H1 (cell line): ENCODE measurements around the gene SLC6A20. TPM values are rescaled to one million over a fixed set of nuclear protein-coding genes. Genes with fewer than 3 reads are reported as not detected.

Experiments used
- CTCF ChIA-PET: fragments of 300-600 bp; sonication (Branson Sonifier 250); formaldehyde crosslinking; loops from one replicate; lab custom pipeline; 2021; ENCODE audit not compliant: partially characterized antibody; lab: Charles Lee
- POLR2A ChIA-PET: fragments of 300-600 bp; sonication (Branson Sonifier 250); formaldehyde crosslinking; loops from one replicate; lab custom pipeline; 2021; ENCODE audit warnings: inconsistent platforms; ENCODE audit not compliant: partially characterized antibody; lab: Charles Lee
- DNase-seq, 2 experiments: peaks; one replicate each; pipeline versions ENCODE4 v3.0.0 to v3.0.0-alpha.2; 2010 to 2022; ENCODE audit warnings: low spot score in 2 of 2, low read depth in 1 of 2, mixed read lengths in 1 of 2
- FAIRE-seq: peaks from 2 replicates; lab custom pipeline; 2011; peaks lifted over from hg19 to GRCh38; lab: Jason Lieb, UNC
- H2AFZ ChIP-seq: 2 replicates; pipeline ENCODE4 v1.8.1; 2012; ENCODE audit warnings: low read length, inconsistent platforms
- H2AK5ac ChIP-seq: 2 replicates; pipeline ENCODE4 v1.6.1; 2013; ENCODE audit warnings: low read depth, low read length
- H2BK120ac ChIP-seq: replicated peaks from 2 replicates; pipeline ENCODE3; 2013; ENCODE audit warnings: low read depth, low read length, inconsistent platforms
- H2BK12ac ChIP-seq: 2 replicates; pipeline ENCODE4 v1.6.1; 2013; ENCODE audit warnings: low read depth, low read length
- H2BK15ac ChIP-seq: 2 replicates; pipeline ENCODE4 v1.6.1; 2013; ENCODE audit warnings: low read length
- H2BK20ac ChIP-seq: 2 replicates; pipeline ENCODE4 v1.6.1; 2013; ENCODE audit warnings: low read length
- H2BK5ac ChIP-seq: 2 replicates; pipeline ENCODE4 v1.6.1; 2013; ENCODE audit warnings: low read depth, low read length
- H3K14ac ChIP-seq: 2 replicates; pipeline ENCODE4 v1.6.1; 2013; ENCODE audit warnings: inconsistent platforms; ENCODE audit not compliant: insufficient read length
- H3K18ac ChIP-seq: 2 replicates; pipeline ENCODE4 v1.6.1; 2013; ENCODE audit warnings: low read length; ENCODE audit errors: extremely low read depth
- H3K23ac ChIP-seq: 2 replicates; pipeline ENCODE4 v1.6.1; 2013; ENCODE audit warnings: inconsistent platforms; ENCODE audit not compliant: insufficient read length
- H3K23me2 ChIP-seq: 2 replicates; pipeline ENCODE4 v1.6.1; 2013; ENCODE audit warnings: low read depth, low read length
- H3K27ac ChIP-seq: 2 replicates; pipeline ENCODE4 v1.6.1; 2011; ENCODE audit warnings: low read depth, low read length, inconsistent platforms
- H3K27me3 ChIP-seq, 4 experiments: replicated peaks in 1 of 4; 1 replicate in 1 of 4; 2 replicates in 3 of 4; pipeline versions ENCODE4 v1.6.1 to v1.8.1; 2011 to 2013; ENCODE audit warnings: low read length in 3 of 4, mild to moderate bottlenecking in 3 of 4, inconsistent platforms in 2 of 4, mixed read lengths in 2 of 4, moderate library complexity in 1 of 4; ENCODE audit not compliant: control insufficient read depth in 3 of 4, insufficient read depth in 3 of 4; ENCODE audit errors: extremely low read depth in 1 of 4
- H3K36me3 ChIP-seq, 4 experiments: 2 replicates each; pipeline versions ENCODE4 v1.6.1 to v1.8.1; 2011 to 2013; ENCODE audit warnings: mild to moderate bottlenecking in 4 of 4, low read length in 3 of 4, moderate library complexity in 2 of 4, control low read depth in 1 of 4, inconsistent platforms in 1 of 4; ENCODE audit not compliant: insufficient read depth in 4 of 4, control insufficient read depth in 2 of 4
- H3K4ac ChIP-seq: replicated peaks from 2 replicates; pipeline ENCODE3; 2013; ENCODE audit warnings: low read length, low read depth, mixed read lengths, inconsistent platforms; ENCODE audit not compliant: insufficient read length
- H3K4me1 ChIP-seq, 4 experiments: replicated peaks in 1 of 4; 1 replicate in 1 of 4; 2 replicates in 3 of 4; pipeline versions ENCODE4 v1.6.1 to v1.8.1; 2011 to 2013; ENCODE audit warnings: low read length in 3 of 4, inconsistent platforms in 2 of 4, mixed read lengths in 1 of 4; ENCODE audit not compliant: insufficient read depth in 4 of 4, control insufficient read depth in 3 of 4
- H3K4me2 ChIP-seq, 2 experiments: 2 replicates each; pipeline versions ENCODE4 v1.6.1 to v1.8.1; 2011 to 2013; ENCODE audit warnings: low read depth in 2 of 2, low read length in 2 of 2, control low read depth in 1 of 2, inconsistent platforms in 1 of 2, mild to moderate bottlenecking in 1 of 2; ENCODE audit not compliant: insufficient read depth in 1 of 2
- H3K4me3 ChIP-seq, 4 experiments: fragments of 200-600, 300-600 bp in 1 of 4; sonication (generic), shearing (Covaris generic), sonication (Bioruptor Twin) in 1 of 4; 2 replicates each; pipeline versions ENCODE4 v1.5.1 to v1.8.1; 2011 to 2016; ENCODE audit warnings: low read length in 4 of 4, low read depth in 3 of 4, control low read depth in 2 of 4, inconsistent platforms in 2 of 4, mild to moderate bottlenecking in 2 of 4, mixed read lengths in 1 of 4, moderate library complexity in 1 of 4; ENCODE audit not compliant: insufficient read depth in 2 of 4; ENCODE audit errors: extremely low read depth in 1 of 4
- H3K56ac ChIP-seq: replicated peaks from 2 replicates; pipeline ENCODE3; 2013; ENCODE audit warnings: low read depth, mild to moderate bottlenecking, mixed read lengths, low read length, inconsistent platforms; ENCODE audit not compliant: insufficient read length
- H3K79me1 ChIP-seq: 2 replicates; pipeline ENCODE4 v1.6.1; 2013; ENCODE audit warnings: low read depth, low read length, control low read depth
- H3K79me2 ChIP-seq, 2 experiments: 2 replicates each; pipeline versions ENCODE4 v1.6.1 to v1.8.1; 2012 to 2013; ENCODE audit warnings: low read length in 2 of 2, mild to moderate bottlenecking in 2 of 2, inconsistent platforms in 1 of 2; ENCODE audit not compliant: insufficient read depth in 2 of 2, control insufficient read depth in 1 of 2
- H3K9ac ChIP-seq, 4 experiments: replicated peaks in 1 of 4; 1 replicate in 1 of 4; 2 replicates in 3 of 4; pipeline versions ENCODE4 v1.6.1 to v1.8.1; 2011 to 2013; ENCODE audit warnings: low read depth in 3 of 4, low read length in 3 of 4, control low read depth in 2 of 4, mild to moderate bottlenecking in 2 of 4, moderate library complexity in 2 of 4, inconsistent platforms in 1 of 4; ENCODE audit errors: extremely low read depth in 1 of 4
- H3K9me3 ChIP-seq, 2 experiments: 2 replicates each; pipeline versions ENCODE4 v1.6.1 to v1.8.1; 2012 to 2013; ENCODE audit warnings: mild to moderate bottlenecking in 2 of 2, moderate library complexity in 2 of 2, control low read depth in 1 of 2, inconsistent platforms in 1 of 2, low read depth in 1 of 2, low read length in 1 of 2, mixed read lengths in 1 of 2; ENCODE audit not compliant: insufficient read depth in 2 of 2
- H4K20me1 ChIP-seq, 2 experiments: replicated peaks in 1 of 2; 2 replicates each; pipeline versions ENCODE3 to v1.8.1; 2011 to 2013; ENCODE audit warnings: inconsistent platforms in 2 of 2, low read length in 2 of 2, mild to moderate bottlenecking in 1 of 2; ENCODE audit not compliant: insufficient read depth in 2 of 2, control insufficient read depth in 1 of 2
- H4K5ac ChIP-seq: 2 replicates; pipeline ENCODE4 v1.6.1; 2013; ENCODE audit warnings: low read length, low read depth, mixed read lengths, inconsistent platforms; ENCODE audit not compliant: insufficient read length
- H4K8ac ChIP-seq: 2 replicates; pipeline ENCODE4 v1.8.0; 2013; ENCODE audit warnings: mild to moderate bottlenecking, moderate library complexity, low read length, inconsistent platforms; ENCODE audit not compliant: insufficient read depth; ENCODE audit errors: extremely low read depth
- H4K91ac ChIP-seq: replicated peaks from 2 replicates; pipeline ENCODE3; 2013; ENCODE audit warnings: low read length, mixed read lengths, inconsistent platforms; ENCODE audit not compliant: insufficient read length
- CHD1 ChIP-seq: IDR thresholded peaks from 2 replicates; pipeline ENCODE4 v1.6.1; 2012; ENCODE audit warnings: low read depth, low read length, improper control_type of control experiment
- RAD21 ChIP-seq, 2 experiments: IDR thresholded peaks in 1 of 2; conservative IDR thresholded peaks in 1 of 2; 2 replicates each; pipeline ENCODE4 v1.6.1; 2011; ENCODE audit warnings: low read depth in 2 of 2, low read length in 2 of 2, improper control_type of control experiment in 1 of 2, inconsistent platforms in 1 of 2, mild to moderate bottlenecking in 1 of 2, moderate library complexity in 1 of 2
- WGBS, 2 experiments: shearing (Covaris generic) in 1 of 2; methylation state at CpG; one replicate each; pipeline versions ENCODE4 v1.1.6 to v1.1.7; 2013 to 2015; ENCODE audit warnings: low lambda C conversion rate in 2 of 2, mixed read lengths in 2 of 2, inconsistent platforms in 1 of 2, low coverage in 1 of 2, missing lambda C conversion rate in 1 of 2; ENCODE audit not compliant: insufficient replicate concordance in 2 of 2, insufficient coverage in 1 of 2, insufficient read length in 1 of 2; ENCODE audit errors: extremely low coverage in 1 of 2, missing lambda C conversion rate in 1 of 2; 5-methylcytosine and 5-hydroxymethylcytosine counted together
- polyA plus RNA-seq, 7 experiments: library from polyadenylated mRNA; depleted of rRNA in 3 of 7; stranded (reverse) in 5 of 7; unstranded in 2 of 7; fragments of >200 nt in 5 of 7; fragments of 200-250 nt in 2 of 7; gene quantifications; 1 replicate in 5 of 7; 2 replicates in 1 of 7; 4 replicates in 1 of 7; pipeline versions ENCODE4 v1.2.1 to v1.2.3, GENCODE V29; 2011 to 2013; ENCODE audit warnings: missing spikeins in 2 of 7, mixed read lengths in 2 of 7
- total RNA-seq: library from RNA; stranded (reverse); fragmentation: NEBNext Ultra II Directional; extraction: Animal tissue kit (Norgen Biotek cat#: 25700); gene quantifications from 2 replicates; pipeline ENCODE4 v1.2.1, GENCODE V29; 2021
- TF ChIP-seq, protein P1 (sequence below): IDR thresholded peaks from 2 replicates; pipeline ENCODE4 v1.6.1; 2012; ENCODE audit warnings: inconsistent platforms

The SLC6A20 gene
- total and polyA plus RNA-seq, 2 of the 8 experiments (the other 6 are each of a cell fraction or from before 2014, with no cell fraction given): 0.05 TPM; not detected in 1

GRCh38 chr3:45799586-45799985 is 3.2 kb upstream of the SLC6A20 start:
- H3K4me2 ChIP-seq: no peak overlapping the region
- no peak overlapping the region for H2BK12ac ChIP-seq
- CTCF ChIA-PET: interaction anchor here (0.7 to 1.0 kb wide), 3 partner anchors 49 to 136 kb away, joined by 3 read pairs; no protein-coding TSS in a partner anchor
- no peak overlapping the region for H4K5ac ChIP-seq
- no peak overlapping the region for H3K56ac ChIP-seq
- peaks cover 0 to 2% of the 10 kb centered on the region in 2 experiments for H4K20me1 ChIP-seq
- TF ChIP-seq RAD21 (IDR thresholded peaks at IDR 0.05 in 1 of 2, conservative IDR thresholded peaks at IDR 0.05 in 1 of 2; ENCODE audit: low read depth in 2 of 2, low read length in 2 of 2): no peak
- TF ChIP-seq, protein P1, sequence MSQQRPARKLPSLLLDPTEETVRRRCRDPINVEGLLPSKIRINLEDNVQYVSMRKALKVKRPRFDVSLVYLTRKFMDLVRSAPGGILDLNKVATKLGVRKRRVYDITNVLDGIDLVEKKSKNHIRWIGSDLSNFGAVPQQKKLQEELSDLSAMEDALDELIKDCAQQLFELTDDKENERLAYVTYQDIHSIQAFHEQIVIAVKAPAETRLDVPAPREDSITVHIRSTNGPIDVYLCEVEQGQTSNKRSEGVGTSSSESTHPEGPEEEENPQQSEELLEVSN: no peak
- TF ChIP-seq CHD1: no peak
- TF ChIP-seq, all 59 proteins: peak for 0
- Histone ChIP-seq H4K8ac (no peak overlapping the region), H2BK120ac (no peak overlapping the region), H3K9ac (no peak overlapping the region), H2AFZ (no peak overlapping the region), H2AK5ac (no peak overlapping the region), H4K91ac (no peak overlapping the region), H3K4me3 (no peak overlapping the region), H3K79me1 (no peaks in the 10 kb centered on the region), H2BK20ac (no peak overlapping the region), H3K27me3 (peaks cover 20 to 39% (median 33%) of the 10 kb centered on the region in 4 experiments), H3K79me2 (no peaks in the 10 kb centered on the region), H3K14ac (no peak overlapping the region), H3K4ac (no peak overlapping the region), H3K23me2 (peaks cover 2% of the 10 kb centered on the region; the same call in 1 of the 2 replicates), H3K4me1 (peaks cover 0 to 3% (median 0%) of the 10 kb centered on the region in 4 experiments; a peak in 2 of 7 replicates), H3K36me3 (no peaks in the 10 kb centered on the region), H2BK5ac (no peak overlapping the region), H3K18ac (no peak overlapping the region), H3K27ac (no peak overlapping the region), H3K9me3 (no peaks in the 10 kb centered on the region), H2BK15ac (no peak overlapping the region), H3K23ac (no peak overlapping the region)
- 95% methylated on average over 2 of the region's 2 CpGs; no CpG with 5 or more reads in 1 of the 2 experiments for WGBS, 2 experiments
- DNase-seq: peak in 1 of 2 experiments; percentile 27
- POLR2A ChIA-PET: no interaction called here
- FAIRE-seq: no peak
